Neural cell (in vitro differentiated cells): ENCODE measurements around the gene TP53I13. TPM values are rescaled to one million over a fixed set of nuclear protein-coding genes. Genes with fewer than 3 reads are reported as not detected.

Source experiments
- H2AFZ ChIP-seq: fragments of 200-600, 300-800 bp; sonication (generic), shearing (Covaris generic); 2 replicates; pipeline ENCODE4 v1.6.0; 2014; ENCODE audit warnings: low read depth, mild to moderate bottlenecking, antibody characterized with exemption, low read length, moderate library complexity
- H3F3A ChIP-seq: fragments of 200-600 bp; shearing (Covaris generic); 2 replicates; pipeline ENCODE4 v1.6.1; 2016; ENCODE audit warnings: mild to moderate bottlenecking, moderate library complexity, mixed read lengths, antibody characterized with exemption, low read length; ENCODE audit not compliant: insufficient read depth, poor library complexity, severe bottlenecking
- H3K27ac ChIP-seq: fragments of 200-600, 300-800 bp; sonication (generic), shearing (Covaris generic); 2 replicates; pipeline ENCODE4 v1.5.1; 2014; ENCODE audit warnings: mild to moderate bottlenecking, low read length, moderate library complexity
- H3K27me3 ChIP-seq: fragments of 300-800, 200-600 bp; sonication (generic), shearing (Covaris generic); 2 replicates; pipeline ENCODE4 v1.6.0; 2014; ENCODE audit warnings: mild to moderate bottlenecking, low read depth, low read length, moderate library complexity; ENCODE audit not compliant: insufficient read depth
- H3K36me3 ChIP-seq: fragments of 300-800, 200-600 bp; sonication (generic), shearing (Covaris generic); 2 replicates; pipeline ENCODE4 v1.5.1; 2014; ENCODE audit warnings: mild to moderate bottlenecking, antibody characterized with exemption, low read length, moderate library complexity; ENCODE audit not compliant: insufficient read depth
- H3K4me2 ChIP-seq: fragments of 300-800, 200-600 bp; sonication (generic), shearing (Covaris generic); 2 replicates; pipeline ENCODE4 v1.6.0; 2014; ENCODE audit warnings: mild to moderate bottlenecking, low read length
- H3K4me3 ChIP-seq: fragments of 300-800, 200-600 bp; sonication (generic), shearing (Covaris generic); 2 replicates; pipeline ENCODE4 v1.5.1; 2014; ENCODE audit warnings: mild to moderate bottlenecking, low read length, moderate library complexity
- H3K79me2 ChIP-seq: fragments of 200-600 bp; shearing (Covaris generic); replicated peaks from 2 replicates; pipeline ENCODE4 v1.6.0; 2014; ENCODE audit warnings: mild to moderate bottlenecking, low read length, moderate library complexity; ENCODE audit not compliant: insufficient read depth
- H3K9ac ChIP-seq: fragments of 300-800, 200-600 bp; sonication (generic), shearing (Covaris generic); 2 replicates; pipeline ENCODE4 v1.6.1; 2016; ENCODE audit warnings: mild to moderate bottlenecking, low read length, mixed read lengths
- H3K9me2 ChIP-seq: fragments of 200-600 bp; shearing (Covaris generic); 2 replicates; pipeline ENCODE4 v1.6.1; 2016; ENCODE audit warnings: mild to moderate bottlenecking, low read length, mixed read lengths; ENCODE audit not compliant: insufficient read depth
- H3K9me3 ChIP-seq: fragments of 200-600, 300-800 bp; sonication (generic), shearing (Covaris generic); 2 replicates; pipeline ENCODE4 v1.6.1; 2016; ENCODE audit warnings: mild to moderate bottlenecking, mixed run types, low read length, moderate library complexity, mixed read lengths
- H4K20me1 ChIP-seq: fragments of 200-600 bp; shearing (Covaris generic); 2 replicates; pipeline ENCODE4 v1.6.1; 2016; ENCODE audit warnings: mild to moderate bottlenecking, mixed run types; ENCODE audit not compliant: insufficient read depth
- CTCF ChIP-seq: fragments of 450-650 bp; IDR thresholded peaks from 2 replicates; pipeline ENCODE4 v1.5.1; 2014; ENCODE audit warnings: antibody characterized with exemption, mild to moderate bottlenecking, moderate library complexity; ENCODE audit not compliant: poor library complexity, severe bottlenecking
- EP300 ChIP-seq: fragments of 450-650 bp; conservative IDR thresholded peaks from 2 replicates; pipeline ENCODE4 v1.6.1; 2014; ENCODE audit warnings: antibody characterized with exemption, mild to moderate bottlenecking, moderate library complexity; ENCODE audit not compliant: poor library complexity, severe bottlenecking
- EZH2 ChIP-seq: fragments of 200-600, 300-800 bp; shearing (Covaris generic), sonication (generic); IDR thresholded peaks from 2 replicates; pipeline ENCODE4 v1.6.1; 2014; ENCODE audit warnings: antibody characterized with exemption, low read length, borderline replicate concordance, mild to moderate bottlenecking; ENCODE audit not compliant: insufficient read depth, poor library complexity, severe bottlenecking
- POLR2AphosphoS5 ChIP-seq: IDR thresholded peaks from 2 replicates; pipeline ENCODE4 v1.6.1; 2012
- RAD21 ChIP-seq: fragments of 450-650 bp; conservative IDR thresholded peaks from 2 replicates; pipeline ENCODE4 v1.6.1; 2014; ENCODE audit warnings: antibody characterized with exemption, mild to moderate bottlenecking, moderate library complexity
- REST ChIP-seq: IDR thresholded peaks from 2 replicates; pipeline ENCODE4 v1.6.1; 2012; ENCODE audit warnings: borderline replicate concordance
- SMC3 ChIP-seq: fragments of 450-650 bp; conservative IDR thresholded peaks from 2 replicates; pipeline ENCODE4 v1.6.1; 2014; ENCODE audit warnings: antibody characterized with exemption, mild to moderate bottlenecking, moderate library complexity; ENCODE audit not compliant: poor library complexity
- TAF1 ChIP-seq: IDR thresholded peaks from 2 replicates; pipeline ENCODE4 v1.6.1; 2012; ENCODE audit warnings: low read depth
- polyA plus RNA-seq: library from polyadenylated mRNA; depleted of rRNA; stranded (reverse); fragments of >200 nt; gene quantifications from 2 replicates; pipeline ENCODE4 v1.2.3, GENCODE V29; 2014

The TP53I13 gene
- polyA plus RNA-seq, 1 donor from 2014 or later: 18.4 TPM

- Histone ChIP-seq H4K20me1 (no peaks in the 10 kb centered on the region), H3K79me2 (no peaks in the 10 kb centered on the region), H3K4me2 (no peak overlapping the region), H3K27ac (no peak overlapping the region), H3K4me3 (no peak overlapping the region), H2AFZ (no peak overlapping the region), H3K27me3 (no peaks in the 10 kb centered on the region), H3K9ac (no peak overlapping the region), H3K9me2 (no peaks in the 10 kb centered on the region), H3K36me3 (no peaks in the 10 kb centered on the region), H3F3A (no peaks in the 10 kb centered on the region), H3K9me3 (no peaks in the 10 kb centered on the region)
- TF ChIP-seq EZH2 (no peak), REST (no peak), EP300 (no peak), POLR2AphosphoS5 (no peak), SMC3 (no peak), TAF1 (no peak), RAD21 (no peak)
Observed at GRCh38 chr17:29573871-29574731, 5.6 kb downstream of the TP53I13 start.

GRCh38 chr17:29574732-29575510 lies 6.4 kb downstream of the TP53I13 start:
- H3K36me3 ChIP-seq: no peaks in the 10 kb centered on the region
- H3K27me3 ChIP-seq: no peaks in the 10 kb centered on the region
- H3K9me3 ChIP-seq: no peaks in the 10 kb centered on the region

More at GRCh38 chr17:29574732-29575510, 6.4 kb downstream of the TP53I13 start:
- H3K79me2 ChIP-seq: no peaks in the 10 kb centered on the region
- no peaks in the 10 kb centered on the region for H3K9me2 ChIP-seq
- H3K4me3 ChIP-seq: no peak overlapping the region
- H3F3A ChIP-seq: no peaks in the 10 kb centered on the region
- no peak overlapping the region for H3K27ac ChIP-seq
- H3K9ac ChIP-seq: no peak overlapping the region
- no peak overlapping the region for H3K4me2 ChIP-seq
- H2AFZ ChIP-seq: no peak overlapping the region
- H4K20me1 ChIP-seq: no peaks in the 10 kb centered on the region
- TF ChIP-seq CTCF (no peak), POLR2AphosphoS5 (no peak), TAF1 (no peak), RAD21 (no peak), EP300 (no peak), SMC3 (no peak), REST (no peak)
